Left lung (tissue), 10 donors: ENCODE results near the gene OR1D2. TPM values are rescaled to one million over a fixed set of nuclear protein-coding genes. Genes with fewer than 3 reads are reported as not detected.
A peak's percentile ranks its signal among the peaks of the same experiment; 100 is the strongest.

Experiments
- ATAC-seq: fragments of 200-7000 bp; cut with Tn5 transposase; one replicate; pipeline ENCODE4 v1.9.1; 2020; ENCODE audit warnings: moderate library complexity
- DNase-seq, 4 donors: peaks; one replicate each; pipeline ENCODE4 v3.0.0-alpha.2; 2013 to 2020
- H3K27ac ChIP-seq, 2 donors: fragments of 200-600 bp; sonication (generic) in 1 of 2; one replicate each; pipeline versions ENCODE4 v1.5.0 to v1.8.0; 2020 to 2021
- H3K27me3 ChIP-seq, 2 donors: fragments of 200-600 bp; sonication (generic) in 1 of 2; one replicate each; pipeline versions ENCODE4 v1.5.0 to v1.8.0; 2020 to 2021
- H3K36me3 ChIP-seq, 2 donors: fragments of 200-600 bp; sonication (generic) in 1 of 2; one replicate each; pipeline versions ENCODE4 v1.5.0 to v1.8.0; 2020 to 2021
- H3K4me1 ChIP-seq, 2 donors: fragments of 200-600 bp; one replicate each; pipeline ENCODE4 v1.8.0; 2021
- H3K4me3 ChIP-seq, 2 donors: fragments of 200-600 bp; sonication (generic) in 1 of 2; one replicate each; pipeline versions ENCODE4 v1.5.0 to v1.8.0; 2020 to 2021; ENCODE audit warnings: mild to moderate bottlenecking in 1 of 2
- H3K9me3 ChIP-seq, 2 donors: fragments of 200-600 bp; sonication (generic) in 1 of 2; one replicate each; pipeline versions ENCODE4 v1.5.0 to v1.8.0; 2020 to 2021
- CTCF ChIP-seq, 2 donors: fragments of 200-600 bp; sonication (generic) in 1 of 2; IDR thresholded peaks; one replicate each; pipeline versions ENCODE4 v1.5.0 to v1.8.0; 2021; ENCODE audit warnings: antibody characterized with exemption in 2 of 2
- intact Hi-C, 2 donors: fragments of 100-400 bp; cut with DNase I; formaldehyde crosslinking; loops; one replicate each; pipeline versions ENCODE4 v1.11.2 to v1.14.2; 2022
- polyA plus RNA-seq, 6 donors: library from polyadenylated mRNA; unstranded; fragments of 120-200 nt; gene quantifications; one replicate each; pipeline ENCODE4 v1.2.1, GENCODE V29; 2013; ENCODE audit not compliant: insufficient read length in 6 of 6
- total RNA-seq, 2 donors: library from RNA; stranded (reverse); fragmentation: NEBNext Ultra II Directional; extraction: Animal tissue kit (Norgen Biotek cat#: 25700); gene quantifications; one replicate each; pipeline ENCODE4 v1.2.1, GENCODE V29; 2021
- donor health status: DM: no; HTN: yes; CAD: no.
- donor health status: DM: no; HTN: no; CAD: no.

Gene OR1D2
- total and polyA plus RNA-seq, 8 donors, result 0.03 to 0.04 TPM; not detected in 6

- ATAC-seq (no peak), DNase-seq (no peak)
- Histone ChIP-seq H3K9me3 (peaks cover 0 to 17% of the 10 kb centered on the region in 2 donors), H3K4me1 (no peaks in the 10 kb centered on the region), H3K4me3 (no peak overlapping the region), H3K27ac (peak overlapping the region in 1 of 2 donors; percentile 24), H3K36me3 (no peaks in the 10 kb centered on the region), H3K27me3 (peaks cover 0 to 40% of the 10 kb centered on the region in 2 donors)
- no peak for TF ChIP-seq CTCF (IDR thresholded peaks at IDR 0.05)
- intact Hi-C loops, result no loop called here
These were observed 64.5 kb downstream of the OR1D2 start for GRCh38 chr17:3039736-3040135.

- Histone ChIP-seq H3K9me3 (peaks cover 0 to 9% of the 10 kb centered on the region in 2 donors), H3K4me1 (no peaks in the 10 kb centered on the region), H3K4me3 (no peak overlapping the region), H3K27me3 (peaks cover 0 to 41% of the 10 kb centered on the region in 2 donors), H3K36me3 (no peaks in the 10 kb centered on the region), H3K27ac (no peak overlapping the region)
- no peak for TF ChIP-seq CTCF (IDR thresholded peaks at IDR 0.05)
- ATAC-seq (no peak), DNase-seq (no peak)
- intact Hi-C loops, result no loop called here
These were observed 65.3 kb downstream of the OR1D2 start for GRCh38 chr17:3038941-3039340.

Other genes starting within 250 kb of the OR1D2 start
- not detected for gene OR1D5, start 40.8 kb downstream of the OR1D2 start, total RNA-seq
- gene OR1D5, start 40.8 kb downstream of the OR1D2 start, polyA plus RNA-seq, result not detected
- gene OR1G1, start 23.1 kb upstream of the OR1D2 start, total RNA-seq, result not detected
- not detected for gene OR1G1, start 23.1 kb upstream of the OR1D2 start, polyA plus RNA-seq
- gene OR1A2, start 93.1 kb upstream of the OR1D2 start, total RNA-seq, result not detected
- gene OR1A2, start 93.1 kb upstream of the OR1D2 start, polyA plus RNA-seq, result not detected
- not detected for gene OR1A1, start 103.2 kb upstream of the OR1D2 start, total RNA-seq
- under 1 TPM in 4 of 6 donors, not detected in 2; 0.07 to 0.18 (median 0.13) TPM for gene OR1A1, start 103.2 kb upstream of the OR1D2 start, polyA plus RNA-seq
- gene OR3A1, start 193.9 kb upstream of the OR1D2 start, total RNA-seq, result under 1 TPM in 1 of 2 donors, not detected in 1; 0.20 TPM
- gene OR3A1, start 193.9 kb upstream of the OR1D2 start, polyA plus RNA-seq, result under 1 TPM in 2 of 6 donors, not detected in 4; 0.13 to 0.17 TPM